NCI-H345 treated with DMSO at 0.1 percent for 48 hours (cell line): ENCODE results near the gene LDOC1.
A peak's percentile ranks its signal among the peaks of the same experiment; 100 is the strongest.
"Not testable (repeated sequence)": the region's sequence is repeated elsewhere in the genome, so short reads cannot be mapped to it uniquely, and the experiment has no call there.

Experiments
- DNase-seq: peaks from one replicate; lab custom pipeline; 2025; ENCODE audit not compliant: unreplicated experiment; lab: John Stamatoyannopoulos, UW

Gene LDOC1

GRCh38 chrX:141176586-141177451 is at the start of gene LDOC1:
TSS of gene LDOC1 (minus strand) at chrX:141177129. CDS start at chrX:141177021, 108 bp downstream.
- DNase-seq: peak; percentile 64

GRCh38 chrX:141221611-141222010 is 44.7 kb upstream of the LDOC1 start:
- no peak for DNase-seq

- DNase-seq: no peak
Observed at GRCh38 chrX:141220342-141221008, 43.5 kb upstream of the LDOC1 start.

- DNase-seq: no peak
Observed at GRCh38 chrX:141214196-141214595, 37.3 kb upstream of the LDOC1 start.

GRCh38 chrX:141201962-141202361 is 25.0 kb upstream of the LDOC1 start:
- no peak for DNase-seq

GRCh38 chrX:141188573-141188972 is 11.6 kb upstream of the LDOC1 start:
- not testable (repeated sequence) for DNase-seq

- DNase-seq: no peak
Observed at GRCh38 chrX:141185366-141185765, 8.4 kb upstream of the LDOC1 start.

- DNase-seq: no peak
Observed at GRCh38 chrX:141183000-141183399, 6.1 kb upstream of the LDOC1 start.

- no peak for DNase-seq
Observed at GRCh38 chrX:141180851-141181250, 3.9 kb upstream of the LDOC1 start.

- DNase-seq: no peak
Observed at GRCh38 chrX:141175786-141176185, 1.1 kb downstream of the LDOC1 start.

- no peak for DNase-seq
Observed at GRCh38 chrX:141164406-141164805, 12.5 kb downstream of the LDOC1 start.

GRCh38 chrX:141158084-141158483 is 18.8 kb downstream of the LDOC1 start:
- DNase-seq: no peak

GRCh38 chrX:141155231-141155630 is 21.7 kb downstream of the LDOC1 start:
- DNase-seq: not testable (repeated sequence)

- no peak for DNase-seq
Observed at GRCh38 chrX:141142946-141143345, 34.0 kb downstream of the LDOC1 start.

GRCh38 chrX:141133272-141133671 is 43.7 kb downstream of the LDOC1 start:
- DNase-seq: no peak

GRCh38 chrX:141127146-141127545 is 49.8 kb downstream of the LDOC1 start:
- no peak for DNase-seq
